Measurements from ENCODE around the gene CFAP45. TPM values are rescaled to one million over a fixed set of nuclear protein-coding genes. Genes with fewer than 3 reads are reported as not detected.
A peak's percentile ranks its signal among the peaks of the same experiment; 100 is the strongest.
"Not testable (repeated sequence)": the region's sequence is repeated elsewhere in the genome, so short reads cannot be mapped to it uniquely, and the experiment has no call there.

The CFAP45 gene
- total and polyA plus RNA-seq, 12 donors, result 0.17 to 1.5 (median 0.56) TPM

- Histone ChIP-seq H3K27ac (peak overlapping the region in 2 of 10 donors; percentile 29 to 44), H3K4me1 (peaks cover 0 to 43% (median 23%) of the 10 kb centered on the region in 9 donors), H3K9me3 (peaks cover 0 to 14% (median 0%) of the 10 kb centered on the region in 11 donors), H3K27me3 (peaks cover 0 to 4% (median 0%) of the 10 kb centered on the region in 7 donors), H3K4me3 (no peak overlapping the region), H3K36me3 (no peaks in the 10 kb centered on the region)
- 76 to 78% methylated on average over 2 of the region's 2 CpGs for WGBS, 2 donors
- DNase-seq (no peak), ATAC-seq (no peak)
- intact Hi-C loops (cut with DNase I), result no loop called here
- TF ChIP-seq CTCF (IDR thresholded peaks at IDR 0.05), result no peak
These were observed 893 bp upstream of the CFAP45 start for GRCh38 chr1:159900755-159901360.

GRCh38 chr1:159899634-159900033, 331 bp downstream of the CFAP45 start:
- peak overlapping the region in 4 of 10 donors; percentile 2 to 43 (median 32) for H3K27ac ChIP-seq
- H3K27me3 ChIP-seq, H3K36me3 ChIP-seq, ATAC-seq, DNase-seq: not testable (repeated sequence)
- H3K4me3 ChIP-seq, result peak overlapping the region in 1 of 10 donors; percentile 10
- H3K4me1 ChIP-seq, result peaks cover 0 to 49% (median 29%) of the 10 kb centered on the region in 9 donors
- 85% methylated on average over 11 to 12 of the region's 15 CpGs for WGBS, 2 donors
- intact Hi-C loops (cut with DNase I), result loop anchor here in 3 of 10 donors (10.0 kb wide), 2 partner anchors 685 to 735 kb away; no protein-coding TSS in a partner anchor
- peaks cover 0 to 14% (median 0%) of the 10 kb centered on the region in 11 donors for H3K9me3 ChIP-seq

GRCh38 chr1:159898527-159898926, 1.4 kb downstream of the CFAP45 start:
- DNase-seq, result no peak
- 95 to 96% methylated on average over 3 of the region's 3 CpGs for WGBS, 2 donors

GRCh38 chr1:159897962-159898361, 2.0 kb downstream of the CFAP45 start:
- Histone ChIP-seq H3K9me3 (no peaks in the 10 kb centered on the region), H3K4me1 (peaks cover 0 to 49% (median 29%) of the 10 kb centered on the region in 9 donors), H3K36me3 (no peaks in the 10 kb centered on the region), H3K27me3 (peaks cover 0 to 4% (median 0%) of the 10 kb centered on the region in 7 donors), H3K27ac (no peak overlapping the region), H3K4me3 (no peak overlapping the region)
- ATAC-seq, result no peak
- no peak for DNase-seq
- 93 to 94% methylated on average over 3 of the region's 3 CpGs for WGBS, 2 donors
- intact Hi-C loops (cut with DNase I), result loop anchor here in 4 of 10 donors (2.0 to 10.0 kb wide), 3 partner anchors 97 to 733 kb away; no protein-coding TSS in a partner anchor
- no peak for TF ChIP-seq CTCF (IDR thresholded peaks at IDR 0.05)

More at GRCh38 chr1:159898527-159898926, 1.4 kb downstream of the CFAP45 start:
- TF ChIP-seq CTCF (IDR thresholded peaks at IDR 0.05), result no peak
- Histone ChIP-seq H3K27me3 (peaks cover 0 to 4% (median 0%) of the 10 kb centered on the region in 7 donors), H3K4me1 (peaks cover 0 to 49% (median 29%) of the 10 kb centered on the region in 9 donors), H3K36me3 (no peaks in the 10 kb centered on the region), H3K27ac (no peak overlapping the region), H3K9me3 (peaks cover 0 to 3% (median 0%) of the 10 kb centered on the region in 11 donors), H3K4me3 (no peak overlapping the region)
- ATAC-seq, result no peak
- intact Hi-C loops (cut with DNase I), result loop anchor here in 3 of 10 donors (10.0 kb wide), 2 partner anchors 684 to 734 kb away; no protein-coding TSS in a partner anchor

- intact Hi-C loops (cut with DNase I), result loop anchor here in 4 of 10 donors (2.0 to 10.0 kb wide), 3 partner anchors 96 to 732 kb away; no protein-coding TSS in a partner anchor
- TF ChIP-seq CTCF (IDR thresholded peaks at IDR 0.05), result no peak
- Histone ChIP-seq H3K4me3 (no peak overlapping the region), H3K27me3 (peaks cover 0 to 4% (median 0%) of the 10 kb centered on the region in 7 donors), H3K9me3 (no peaks in the 10 kb centered on the region), H3K4me1 (peaks cover 0 to 52% (median 31%) of the 10 kb centered on the region in 9 donors), H3K27ac (peak overlapping the region in 5 of 10 donors; percentile 13 to 72 (median 22)), H3K36me3 (no peaks in the 10 kb centered on the region)
- no peak for DNase-seq
- ATAC-seq, result no peak
- WGBS, 2 donors, result 71 to 80% methylated on average over 3 of the region's 3 CpGs
These were observed 3.4 kb downstream of the CFAP45 start for GRCh38 chr1:159896546-159896930.

Measured in heart right ventricle (tissue), 16 donors.